B cell (primary cell): ENCODE results near the gene HELB. TPM values are rescaled to one million over a fixed set of nuclear protein-coding genes. Genes with fewer than 3 reads are reported as not detected.

Source experiments
- ATAC-seq: fragments of 200-7000 bp; cut with Tn5 transposase; one replicate; pipeline ENCODE4 v1.10.0; 2021; ENCODE audit warnings: low read depth, mild to moderate bottlenecking, moderate number of reproducible peaks, moderate library complexity
- CTCF ChIA-PET: fragments of 350-600 bp; sonication (Branson Sonifier 250); formaldehyde crosslinking; loops from one replicate; lab custom pipeline; 2021; ENCODE audit warnings: antibody characterized with exemption, inconsistent platforms; lab: Charles Lee
- POLR2A ChIA-PET: fragments of 350-600 bp; sonication (Branson Sonifier 250); formaldehyde crosslinking; loops from one replicate; lab custom pipeline; 2021; ENCODE audit warnings: antibody characterized with exemption; lab: Charles Lee
- DNase-seq: peaks from one replicate; pipeline ENCODE4 v3.0.0; 2013
- H2AFZ ChIP-seq: 2 replicates; pipeline ENCODE4 v1.6.1; 2012; ENCODE audit warnings: mild to moderate bottlenecking, low read depth, low read length; ENCODE audit not compliant: insufficient read depth, poor library complexity, severe bottlenecking
- H3K27ac ChIP-seq, 2 donors: 1 replicate in 1 of 2; 2 replicates in 1 of 2; pipeline ENCODE4 v1.5.1; 2012 to 2013; ENCODE audit warnings: low read length in 2 of 2, mild to moderate bottlenecking in 2 of 2, moderate library complexity in 1 of 2
- H3K27me3 ChIP-seq, 4 experiments: fragments of 200-600 bp in 1 of 4; sonication (generic) in 1 of 4; replicated peaks in 1 of 4; 1 replicate in 2 of 4; 2 replicates in 2 of 4; pipeline versions ENCODE4 v1.6.1 to v1.7.0; 2013 to 2016; ENCODE audit warnings: low read length in 3 of 4, mild to moderate bottlenecking in 2 of 4, mixed read lengths in 1 of 4, moderate library complexity in 1 of 4; ENCODE audit not compliant: insufficient read depth in 4 of 4, control insufficient read depth in 3 of 4; ENCODE audit errors: control extremely low read depth in 1 of 4
- H3K36me3 ChIP-seq, 2 experiments: replicated peaks in 1 of 2; 1 replicate in 1 of 2; 2 replicates in 1 of 2; pipeline versions ENCODE4 v1.6.1 to v1.7.1; 2013; ENCODE audit warnings: low read length in 1 of 2; ENCODE audit not compliant: insufficient read depth in 2 of 2, control insufficient read depth in 1 of 2; ENCODE audit errors: control extremely low read depth in 1 of 2, extremely low read depth in 1 of 2
- H3K4me1 ChIP-seq, 2 donors: fragments of 200-600 bp in 1 of 2; sonication (generic) in 1 of 2; 1 replicate in 1 of 2; 2 replicates in 1 of 2; pipeline versions ENCODE4 v1.5.1 to v1.6.1; 2013 to 2017; ENCODE audit warnings: low read length in 2 of 2; ENCODE audit not compliant: control insufficient read depth in 2 of 2, insufficient read depth in 2 of 2
- H3K4me2 ChIP-seq: replicated peaks from 2 replicates; pipeline ENCODE3; 2012; ENCODE audit warnings: mild to moderate bottlenecking, low read depth, low read length; ENCODE audit not compliant: poor library complexity, severe bottlenecking
- H3K4me3 ChIP-seq, 5 experiments: fragments of 200-600 bp in 1 of 5; sonication (generic) in 1 of 5; 1 replicate in 3 of 5; 2 replicates in 2 of 5; pipeline versions ENCODE4 v1.5.1 to v1.7.0; 2011 to 2016; ENCODE audit warnings: low read length in 4 of 5, mild to moderate bottlenecking in 4 of 5, low read depth in 2 of 5, control low read depth in 1 of 5, moderate library complexity in 1 of 5; ENCODE audit not compliant: insufficient read depth in 1 of 5; ENCODE audit errors: control extremely low read depth in 1 of 5, extremely low read depth in 1 of 5
- H3K79me2 ChIP-seq: fragments of 200-600 bp; sonication (generic); one replicate; pipeline ENCODE4 v1.6.0; 2016; ENCODE audit warnings: low read length; ENCODE audit not compliant: control insufficient read depth, insufficient read depth
- H3K9ac ChIP-seq: fragments of 200-600 bp; sonication (generic); 2 replicates; pipeline ENCODE4 v1.6.1; 2017; ENCODE audit warnings: mild to moderate bottlenecking, low read length, moderate library complexity
- H3K9me3 ChIP-seq, 3 donors: one replicate each; pipeline versions ENCODE4 v1.6.1 to v1.7.1; 2013; ENCODE audit warnings: low read length in 2 of 3; ENCODE audit not compliant: control insufficient read depth in 2 of 3, insufficient read depth in 1 of 3; ENCODE audit errors: control extremely low read depth in 1 of 3
- H4K20me1 ChIP-seq: 2 replicates; pipeline ENCODE4 v1.6.0; 2012; ENCODE audit warnings: mild to moderate bottlenecking, low read length; ENCODE audit not compliant: insufficient read depth, control insufficient read depth, poor library complexity, severe bottlenecking
- H3K27ac Mint-ChIP-seq: one replicate; pipeline ENCODE4 v1.8.0; 2021; ENCODE audit warnings: mixed read lengths
- H3K27me3 Mint-ChIP-seq: one replicate; pipeline ENCODE4 v1.8.0; 2021; ENCODE audit warnings: mixed read lengths
- H3K4me1 Mint-ChIP-seq: one replicate; pipeline ENCODE4 v1.8.0; 2021; ENCODE audit warnings: mixed read lengths
- H3K4me3 Mint-ChIP-seq: one replicate; pipeline ENCODE4 v1.8.0; 2021; ENCODE audit warnings: mixed read lengths
- H3K9me3 Mint-ChIP-seq: one replicate; pipeline ENCODE4 v1.8.0; 2022; ENCODE audit warnings: mixed read lengths; ENCODE audit not compliant: insufficient read depth
- EZH2 ChIP-seq: IDR thresholded peaks from 2 replicates; pipeline ENCODE4 v1.6.1; 2012; ENCODE audit warnings: borderline replicate concordance, low read depth, mild to moderate bottlenecking, moderate library complexity, low read length; ENCODE audit not compliant: insufficient read depth, poor library complexity, severe bottlenecking
- WGBS: methylation state at CpG from one replicate; pipeline ENCODE4 v1.1.5; 2013; ENCODE audit warnings: missing lambda C conversion rate; ENCODE audit not compliant: insufficient coverage; 5-methylcytosine and 5-hydroxymethylcytosine counted together
- intact Hi-C: fragments of 100-400 bp; cut with micrococcal nuclease; formaldehyde crosslinking; loops from one replicate; pipeline ENCODE4 v1.10.0; 2022
- polyA plus RNA-seq: library from polyadenylated mRNA; depleted of rRNA; stranded (reverse); fragments of >200 nt; gene quantifications from 2 replicates; pipeline ENCODE4 v1.2.3, GENCODE V29; 2012
- total RNA-seq, 2 donors: library from RNA; stranded (reverse); fragments of 120-200 nt in 1 of 2; gene quantifications; 1 replicate in 1 of 2; 2 replicates in 1 of 2; pipeline versions ENCODE4 v1.2.3 to v1.2.4, GENCODE V29; 2013 to 2022
- TF ChIP-seq, protein P1 (sequence below): fragments of 200-600 bp; IDR thresholded peaks from one replicate; pipeline ENCODE4 v1.8.0; 2022; ENCODE audit warnings: antibody characterized with exemption, mild to moderate bottlenecking

The HELB gene
- total and polyA plus RNA-seq, 2 donors (not counting 1 experiment from before 2014, with no cell fraction given), result 2.4 to 10.0 TPM

DNA sequence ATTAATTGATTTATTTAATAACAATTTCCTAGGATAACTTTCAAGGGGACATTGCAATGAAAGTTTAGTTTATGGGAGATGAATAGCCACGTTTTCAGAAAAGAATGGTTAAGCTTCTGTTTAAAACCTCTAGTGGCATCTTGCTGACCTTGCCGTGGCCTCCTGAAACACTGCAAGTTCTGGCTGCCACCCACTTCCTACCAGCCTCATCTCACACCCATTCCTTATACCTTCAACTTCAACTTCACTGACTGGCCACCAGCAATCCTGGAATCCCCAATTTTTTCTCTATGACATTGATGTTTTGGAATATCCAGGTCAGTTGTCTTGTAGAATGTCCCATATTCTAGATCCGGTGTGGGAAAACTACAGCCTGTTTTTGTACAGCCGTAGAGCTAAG lies 5.2 kb upstream of the HELB start:
- no peak overlapping the region for H3K9ac ChIP-seq
- no peaks in the 10 kb centered on the region for H4K20me1 ChIP-seq
- no peaks in the 10 kb centered on the region for H3K4me1 ChIP-seq
- H3K79me2 ChIP-seq, result no peaks in the 10 kb centered on the region
- no peak overlapping the region for H3K27ac Mint-ChIP-seq
- POLR2A ChIA-PET, result no interaction called here
- no peak overlapping the region for H3K4me3 ChIP-seq
- H3K4me3 Mint-ChIP-seq, result no peak overlapping the region
- H3K9me3 ChIP-seq, result no peaks in the 10 kb centered on the region
- CTCF ChIA-PET, result no interaction called here
- H2AFZ ChIP-seq, result no peak overlapping the region
- DNase-seq (no peak), ATAC-seq (no peak)
- peaks cover 11% of the 10 kb centered on the region for H3K27me3 Mint-ChIP-seq
- no peaks in the 10 kb centered on the region for H3K36me3 ChIP-seq
- no peak for TF ChIP-seq EZH2
- TF ChIP-seq, protein P1, sequence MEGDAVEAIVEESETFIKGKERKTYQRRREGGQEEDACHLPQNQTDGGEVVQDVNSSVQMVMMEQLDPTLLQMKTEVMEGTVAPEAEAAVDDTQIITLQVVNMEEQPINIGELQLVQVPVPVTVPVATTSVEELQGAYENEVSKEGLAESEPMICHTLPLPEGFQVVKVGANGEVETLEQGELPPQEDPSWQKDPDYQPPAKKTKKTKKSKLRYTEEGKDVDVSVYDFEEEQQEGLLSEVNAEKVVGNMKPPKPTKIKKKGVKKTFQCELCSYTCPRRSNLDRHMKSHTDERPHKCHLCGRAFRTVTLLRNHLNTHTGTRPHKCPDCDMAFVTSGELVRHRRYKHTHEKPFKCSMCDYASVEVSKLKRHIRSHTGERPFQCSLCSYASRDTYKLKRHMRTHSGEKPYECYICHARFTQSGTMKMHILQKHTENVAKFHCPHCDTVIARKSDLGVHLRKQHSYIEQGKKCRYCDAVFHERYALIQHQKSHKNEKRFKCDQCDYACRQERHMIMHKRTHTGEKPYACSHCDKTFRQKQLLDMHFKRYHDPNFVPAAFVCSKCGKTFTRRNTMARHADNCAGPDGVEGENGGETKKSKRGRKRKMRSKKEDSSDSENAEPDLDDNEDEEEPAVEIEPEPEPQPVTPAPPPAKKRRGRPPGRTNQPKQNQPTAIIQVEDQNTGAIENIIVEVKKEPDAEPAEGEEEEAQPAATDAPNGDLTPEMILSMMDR, result no peak
- peaks cover 0 to 3% (median 0%) of the 10 kb centered on the region in 4 experiments for H3K27me3 ChIP-seq
- H3K4me1 Mint-ChIP-seq, result peaks cover 7% of the 10 kb centered on the region
- intact Hi-C loops, result no loop called here
- no peak overlapping the region for H3K4me2 ChIP-seq
- H3K27ac ChIP-seq, result no peak overlapping the region
- H3K9me3 Mint-ChIP-seq, result no peaks in the 10 kb centered on the region
- 100% methylated on average over 1 of the region's 4 CpGs for WGBS

DNA sequence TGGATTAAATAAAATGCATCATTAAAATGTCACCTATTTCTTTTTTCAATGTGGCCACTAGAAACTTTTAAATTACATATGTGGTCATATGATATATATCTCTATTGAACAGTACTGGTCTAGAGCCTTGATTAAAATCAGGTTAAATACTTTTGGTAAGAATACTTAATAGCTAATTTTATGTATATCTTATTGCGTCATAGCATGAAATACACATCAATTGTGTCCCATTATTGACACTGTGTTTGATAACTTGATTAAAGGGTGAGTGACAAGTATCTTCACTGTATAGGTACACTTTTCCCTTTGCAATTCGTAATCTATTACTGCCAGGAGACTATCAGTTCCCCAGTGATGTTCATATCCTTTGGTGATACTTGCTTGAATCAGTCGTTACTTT lies 4.4 kb upstream of the HELB start:
- Histone ChIP-seq H3K36me3 (no peaks in the 10 kb centered on the region), H3K9ac (no peak overlapping the region), H4K20me1 (no peaks in the 10 kb centered on the region), H2AFZ (no peak overlapping the region), H3K27ac (no peak overlapping the region), H3K79me2 (no peaks in the 10 kb centered on the region), H3K4me2 (no peak overlapping the region), H3K4me1 (no peaks in the 10 kb centered on the region), H3K9me3 (no peaks in the 10 kb centered on the region), H3K27me3 (peaks cover 0 to 3% (median 0%) of the 10 kb centered on the region in 4 experiments), H3K4me3 (no peak overlapping the region)
- peaks cover 14% of the 10 kb centered on the region for H3K4me1 Mint-ChIP-seq
- TF ChIP-seq EZH2, result no peak
- TF ChIP-seq, protein P1, result no peak
- H3K27ac Mint-ChIP-seq, result no peak overlapping the region
- no peaks in the 10 kb centered on the region for H3K9me3 Mint-ChIP-seq
- no CpG with 5 or more reads among the region's 3 CpGs for WGBS
- peaks cover 9% of the 10 kb centered on the region for H3K27me3 Mint-ChIP-seq
- H3K4me3 Mint-ChIP-seq, result no peak overlapping the region
- ATAC-seq, result no peak
- intact Hi-C loops, result no loop called here
- ChIA-PET POLR2A (no interaction called here), CTCF (no interaction called here)
- no peak for DNase-seq
